Neural cell (in vitro differentiated cells): ENCODE results near the gene TPM1. TPM values are rescaled to one million over a fixed set of nuclear protein-coding genes. Genes with fewer than 3 reads are reported as not detected.

Experiments
- H2AFZ ChIP-seq: fragments of 200-600, 300-800 bp; sonication (generic), shearing (Covaris generic); 2 replicates; pipeline ENCODE4 v1.6.0; 2014; ENCODE audit warnings: low read depth, mild to moderate bottlenecking, antibody characterized with exemption, low read length, moderate library complexity
- H3F3A ChIP-seq: fragments of 200-600 bp; shearing (Covaris generic); 2 replicates; pipeline ENCODE4 v1.6.1; 2016; ENCODE audit warnings: mild to moderate bottlenecking, moderate library complexity, mixed read lengths, antibody characterized with exemption, low read length; ENCODE audit not compliant: insufficient read depth, poor library complexity, severe bottlenecking
- H3K27ac ChIP-seq: fragments of 200-600, 300-800 bp; sonication (generic), shearing (Covaris generic); 2 replicates; pipeline ENCODE4 v1.5.1; 2014; ENCODE audit warnings: mild to moderate bottlenecking, low read length, moderate library complexity
- H3K27me3 ChIP-seq: fragments of 300-800, 200-600 bp; sonication (generic), shearing (Covaris generic); 2 replicates; pipeline ENCODE4 v1.6.0; 2014; ENCODE audit warnings: mild to moderate bottlenecking, low read depth, low read length, moderate library complexity; ENCODE audit not compliant: insufficient read depth
- H3K36me3 ChIP-seq: fragments of 300-800, 200-600 bp; sonication (generic), shearing (Covaris generic); 2 replicates; pipeline ENCODE4 v1.5.1; 2014; ENCODE audit warnings: mild to moderate bottlenecking, antibody characterized with exemption, low read length, moderate library complexity; ENCODE audit not compliant: insufficient read depth
- H3K4me2 ChIP-seq: fragments of 300-800, 200-600 bp; sonication (generic), shearing (Covaris generic); 2 replicates; pipeline ENCODE4 v1.6.0; 2014; ENCODE audit warnings: mild to moderate bottlenecking, low read length
- H3K4me3 ChIP-seq: fragments of 300-800, 200-600 bp; sonication (generic), shearing (Covaris generic); 2 replicates; pipeline ENCODE4 v1.5.1; 2014; ENCODE audit warnings: mild to moderate bottlenecking, low read length, moderate library complexity
- H3K79me2 ChIP-seq: fragments of 200-600 bp; shearing (Covaris generic); replicated peaks from 2 replicates; pipeline ENCODE4 v1.6.0; 2014; ENCODE audit warnings: mild to moderate bottlenecking, low read length, moderate library complexity; ENCODE audit not compliant: insufficient read depth
- H3K9ac ChIP-seq: fragments of 300-800, 200-600 bp; sonication (generic), shearing (Covaris generic); 2 replicates; pipeline ENCODE4 v1.6.1; 2016; ENCODE audit warnings: mild to moderate bottlenecking, low read length, mixed read lengths
- H3K9me2 ChIP-seq: fragments of 200-600 bp; shearing (Covaris generic); 2 replicates; pipeline ENCODE4 v1.6.1; 2016; ENCODE audit warnings: mild to moderate bottlenecking, low read length, mixed read lengths; ENCODE audit not compliant: insufficient read depth
- H3K9me3 ChIP-seq: fragments of 200-600, 300-800 bp; sonication (generic), shearing (Covaris generic); 2 replicates; pipeline ENCODE4 v1.6.1; 2016; ENCODE audit warnings: mild to moderate bottlenecking, mixed run types, low read length, moderate library complexity, mixed read lengths
- H4K20me1 ChIP-seq: fragments of 200-600 bp; shearing (Covaris generic); 2 replicates; pipeline ENCODE4 v1.6.1; 2016; ENCODE audit warnings: mild to moderate bottlenecking, mixed run types; ENCODE audit not compliant: insufficient read depth
- CTCF ChIP-seq: fragments of 450-650 bp; IDR thresholded peaks from 2 replicates; pipeline ENCODE4 v1.5.1; 2014; ENCODE audit warnings: antibody characterized with exemption, mild to moderate bottlenecking, moderate library complexity; ENCODE audit not compliant: poor library complexity, severe bottlenecking
- EP300 ChIP-seq: fragments of 450-650 bp; conservative IDR thresholded peaks from 2 replicates; pipeline ENCODE4 v1.6.1; 2014; ENCODE audit warnings: antibody characterized with exemption, mild to moderate bottlenecking, moderate library complexity; ENCODE audit not compliant: poor library complexity, severe bottlenecking
- EZH2 ChIP-seq: fragments of 200-600, 300-800 bp; shearing (Covaris generic), sonication (generic); IDR thresholded peaks from 2 replicates; pipeline ENCODE4 v1.6.1; 2014; ENCODE audit warnings: antibody characterized with exemption, low read length, borderline replicate concordance, mild to moderate bottlenecking; ENCODE audit not compliant: insufficient read depth, poor library complexity, severe bottlenecking
- MXI1 ChIP-seq: fragments of 450-650 bp; conservative IDR thresholded peaks from 2 replicates; pipeline ENCODE4 v1.6.1; 2014; ENCODE audit warnings: antibody characterized with exemption, mild to moderate bottlenecking; ENCODE audit not compliant: poor library complexity, severe bottlenecking
- POLR2AphosphoS5 ChIP-seq: IDR thresholded peaks from 2 replicates; pipeline ENCODE4 v1.6.1; 2012
- RAD21 ChIP-seq: fragments of 450-650 bp; conservative IDR thresholded peaks from 2 replicates; pipeline ENCODE4 v1.6.1; 2014; ENCODE audit warnings: antibody characterized with exemption, mild to moderate bottlenecking, moderate library complexity
- REST ChIP-seq: IDR thresholded peaks from 2 replicates; pipeline ENCODE4 v1.6.1; 2012; ENCODE audit warnings: borderline replicate concordance
- SMC3 ChIP-seq: fragments of 450-650 bp; conservative IDR thresholded peaks from 2 replicates; pipeline ENCODE4 v1.6.1; 2014; ENCODE audit warnings: antibody characterized with exemption, mild to moderate bottlenecking, moderate library complexity; ENCODE audit not compliant: poor library complexity
- TAF1 ChIP-seq: IDR thresholded peaks from 2 replicates; pipeline ENCODE4 v1.6.1; 2012; ENCODE audit warnings: low read depth
- polyA plus RNA-seq: library from polyadenylated mRNA; depleted of rRNA; stranded (reverse); fragments of >200 nt; gene quantifications from 2 replicates; pipeline ENCODE4 v1.2.3, GENCODE V29; 2014

The TPM1 gene
- polyA plus RNA-seq, 1 donor from 2014 or later, result 254 TPM

GRCh38 chr15:63039811-63040210, 2.7 kb upstream of the TPM1 start:
- Histone ChIP-seq H4K20me1 (no peaks in the 10 kb centered on the region), H3K4me3 (no peak overlapping the region), H3K27me3 (peaks cover 13% of the 10 kb centered on the region), H3K9ac (no peak overlapping the region), H3F3A (peaks cover 3% of the 10 kb centered on the region), H3K4me2 (no peak overlapping the region), H3K9me3 (no peaks in the 10 kb centered on the region), H3K27ac (no peak overlapping the region), H2AFZ (no peak overlapping the region), H3K9me2 (no peaks in the 10 kb centered on the region), H3K36me3 (no peaks in the 10 kb centered on the region), H3K79me2 (peaks cover 20% of the 10 kb centered on the region)
- TF ChIP-seq RAD21, result no peak
- no peak for TF ChIP-seq EP300
- TF ChIP-seq EZH2, result no peak
- TF ChIP-seq TAF1, result no peak
- no peak for TF ChIP-seq CTCF
- TF ChIP-seq REST, result no peak
- TF ChIP-seq POLR2AphosphoS5, result no peak
- TF ChIP-seq MXI1, result no peak
- TF ChIP-seq SMC3, result no peak

- no peaks in the 10 kb centered on the region for H3K9me2 ChIP-seq
- peaks cover 3% of the 10 kb centered on the region for H3F3A ChIP-seq
- H3K27me3 ChIP-seq, result peaks cover 13% of the 10 kb centered on the region
- H3K79me2 ChIP-seq, result peaks cover 25% of the 10 kb centered on the region
- H3K9me3 ChIP-seq, result no peaks in the 10 kb centered on the region
- H3K9ac ChIP-seq, result no peak overlapping the region
- TF ChIP-seq REST (no peak), EZH2 (no peak), POLR2AphosphoS5 (no peak), EP300 (no peak), RAD21 (no peak), SMC3 (no peak), TAF1 (no peak), CTCF (no peak), MXI1 (no peak)
- no peak overlapping the region for H3K27ac ChIP-seq
- no peaks in the 10 kb centered on the region for H3K36me3 ChIP-seq
- no peak overlapping the region for H3K4me2 ChIP-seq
- H4K20me1 ChIP-seq, result no peaks in the 10 kb centered on the region
- H3K4me3 ChIP-seq, result no peak overlapping the region
- H2AFZ ChIP-seq, result no peak overlapping the region
Measured at GRCh38 chr15:63040509-63040908, 2.0 kb upstream of the TPM1 start.
